ENCODE measurements around the gene RAB37. TPM values are rescaled to one million over a fixed set of nuclear protein-coding genes. Genes with fewer than 3 reads are reported as not detected.

RAB37 gene
- total and polyA plus RNA-seq, 3 experiments from 2014 or later, result 5.8 to 125 (median 6.0) TPM

DNA sequence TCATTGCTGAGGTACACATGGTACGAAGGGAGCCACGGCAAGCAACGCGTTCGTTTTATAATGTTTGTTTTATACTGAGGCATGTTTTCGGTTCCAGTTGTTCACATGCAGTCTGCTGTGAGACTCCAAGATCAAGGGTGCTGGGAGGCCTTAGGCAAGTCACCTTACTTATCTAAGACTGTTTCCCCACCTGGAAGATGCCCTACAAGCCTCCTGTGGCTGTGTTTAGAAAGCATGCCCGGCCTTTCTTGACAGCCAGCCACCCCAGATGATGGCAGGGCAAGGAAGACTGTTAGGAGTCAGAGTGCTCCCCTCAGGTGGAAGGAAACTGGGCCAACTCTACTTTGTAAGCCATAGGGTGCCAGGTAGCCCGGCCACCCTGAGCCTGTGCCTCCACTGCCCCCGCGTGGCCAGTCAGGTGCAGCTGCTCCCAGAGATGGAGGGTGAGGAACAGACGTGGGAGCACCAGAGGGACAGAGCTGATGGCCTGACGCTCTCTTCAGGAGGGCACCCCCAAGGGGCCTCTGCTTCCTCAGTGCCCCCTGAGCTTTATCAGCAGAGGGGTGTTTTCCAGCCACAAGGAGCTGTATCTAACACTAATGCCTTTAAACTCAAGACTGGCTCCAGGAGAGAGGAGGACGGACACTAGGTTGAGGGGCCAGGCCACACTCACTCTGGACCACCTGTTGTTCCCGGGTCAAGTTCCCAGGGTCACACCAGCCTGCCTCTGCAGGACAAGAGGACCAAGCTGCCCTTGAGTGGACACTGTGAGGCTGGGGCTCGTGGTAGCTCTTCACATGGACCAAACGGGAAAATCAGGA lies 33.7 kb downstream of the RAB37 start:
- no peaks in the 10 kb centered on the region for H3K27me3 ChIP-seq (ENCODE audit: insufficient read depth, low read length, poor library complexity, severe bottlenecking)
- ChIA-PET CTCF (interaction anchor here (0.7 to 13.7 kb wide), 13 partner anchors 9 to 114 kb away, joined by 3 to 214 read pairs (median 17); partner anchors contain the start of genes NHERF1 and RAB37), POLR2A (interaction anchor here (0.5 to 3.3 kb wide), 12 partner anchors 9 to 113 kb away, joined by 3 to 22 read pairs (median 4); partner anchors contain the start of gene RAB37)
- peak overlapping the region in 2 of 7 donors; percentile 36 to 83 for H3K4me3 Mint-ChIP-seq
- peaks cover 67% of the 10 kb centered on the region for H3K36me3 ChIP-seq (ENCODE audit: insufficient read depth, low read length)
- H3K36me3 Mint-ChIP-seq, result peaks cover 0 to 78% (median 13%) of the 10 kb centered on the region in 3 donors
- H3K9me3 Mint-ChIP-seq, result no peaks in the 10 kb centered on the region
- H3K27me3 Mint-ChIP-seq, result peaks cover 0 to 2% of the 10 kb centered on the region in 2 donors
- H3K27ac ChIP-seq (ENCODE audit: low read depth, low read length), result no peak overlapping the region
- peaks cover 27% of the 10 kb centered on the region for H3K4me1 ChIP-seq (ENCODE audit: insufficient read depth, low read length)
- H3K27ac Mint-ChIP-seq, result peak overlapping the region; percentile 65 to 99 (median 82)
- H3K4me3 ChIP-seq (ENCODE audit: low read length), result no peak overlapping the region
- H3K9me3 ChIP-seq (ENCODE audit: low read length), result no peaks in the 10 kb centered on the region
- DNase-seq, result peak; percentile 65 to 86 (median 73)
- H3K4me1 Mint-ChIP-seq, result peaks cover 38 to 61% (median 54%) of the 10 kb centered on the region in 3 donors

DNA sequence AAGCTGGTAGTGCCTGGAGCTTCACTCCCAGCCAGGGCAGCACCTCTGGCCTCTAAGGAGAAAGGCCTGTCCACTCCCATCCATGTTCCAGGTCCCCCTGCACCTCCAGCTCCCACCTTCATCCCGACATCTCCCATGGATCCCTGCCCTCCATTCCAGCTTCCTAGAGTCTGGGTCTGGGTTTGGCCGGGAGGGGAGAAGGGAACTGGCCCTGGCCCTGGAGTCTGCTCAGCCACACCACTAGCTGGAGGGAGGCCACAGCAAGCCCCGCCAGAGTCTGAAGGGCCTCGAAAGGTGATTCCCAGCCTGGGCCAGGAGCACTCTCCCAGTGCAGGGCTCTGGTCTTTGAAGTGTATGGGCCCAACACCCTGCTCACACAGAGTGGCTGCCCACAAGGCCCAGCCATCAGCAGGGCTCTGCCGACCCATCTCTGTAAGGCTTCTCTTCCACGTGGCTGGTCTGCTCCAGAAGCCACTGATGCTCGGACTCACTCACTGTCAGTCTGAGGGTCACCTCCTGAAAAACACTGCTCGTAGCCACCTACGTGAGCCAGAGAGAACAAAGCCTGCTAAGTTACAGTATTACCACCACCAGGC lies 34.4 kb downstream of the RAB37 start:
- Histone ChIP-seq H3K4me1 (ENCODE audit: insufficient read depth, low read length) (peaks cover 29% of the 10 kb centered on the region), H3K4me3 (ENCODE audit: low read length) (no peak overlapping the region), H3K27me3 (ENCODE audit: insufficient read depth, low read length, poor library complexity, severe bottlenecking) (no peaks in the 10 kb centered on the region), H3K27ac (ENCODE audit: low read depth, low read length) (no peak overlapping the region), H3K9me3 (ENCODE audit: low read length) (no peaks in the 10 kb centered on the region), H3K36me3 (ENCODE audit: insufficient read depth, low read length) (peaks cover 62% of the 10 kb centered on the region)
- peak overlapping the region in 7 of 8 donors; percentile 10 to 99 (median 80) for H3K27ac Mint-ChIP-seq
- DNase-seq, result no peak
- POLR2A ChIA-PET, result interaction anchor here (0.5 to 3.3 kb wide), 11 partner anchors 9 to 114 kb away, joined by 3 to 22 read pairs (median 4); partner anchors contain the start of gene RAB37
- peaks cover 0 to 78% (median 11%) of the 10 kb centered on the region in 3 donors for H3K36me3 Mint-ChIP-seq
- no peak overlapping the region for H3K4me3 Mint-ChIP-seq
- peaks cover 0 to 2% of the 10 kb centered on the region in 2 donors for H3K27me3 Mint-ChIP-seq
- H3K4me1 Mint-ChIP-seq, result peaks cover 43 to 63% (median 56%) of the 10 kb centered on the region in 3 donors
- H3K9me3 Mint-ChIP-seq, result no peaks in the 10 kb centered on the region
- CTCF ChIA-PET, result interaction anchor here (0.7 to 13.7 kb wide), 13 partner anchors 8 to 114 kb away, joined by 3 to 214 read pairs (median 17); partner anchors contain the start of genes NHERF1 and RAB37

DNA sequence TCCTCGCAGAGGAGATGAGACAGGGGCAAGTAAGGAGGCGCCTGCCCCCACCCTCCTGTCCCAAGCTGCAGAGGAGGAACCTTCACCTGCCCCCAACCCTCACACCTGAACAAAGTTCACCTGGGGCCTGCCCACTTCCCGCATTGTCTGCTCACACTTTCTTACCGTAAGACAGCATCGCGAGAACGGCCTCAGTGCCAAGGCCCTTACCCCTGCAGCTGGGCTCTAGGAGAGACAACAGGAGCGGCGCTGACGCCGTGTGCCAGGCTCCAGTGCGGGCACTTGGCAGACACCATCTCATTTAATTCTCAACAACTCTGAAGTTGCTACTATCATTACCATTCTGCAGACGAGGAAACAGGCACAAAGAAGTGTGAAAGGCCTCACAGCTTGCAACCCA lies 35.0 kb downstream of the RAB37 start:
- Mint-ChIP-seq H3K4me1 (peaks cover 45 to 66% (median 62%) of the 10 kb centered on the region in 3 donors), H3K9me3 (no peaks in the 10 kb centered on the region), H3K36me3 (peaks cover 0 to 74% (median 11%) of the 10 kb centered on the region in 3 donors), H3K27me3 (peaks cover 0 to 2% of the 10 kb centered on the region in 2 donors), H3K27ac (peak overlapping the region in 6 of 8 donors; percentile 10 to 95 (median 82)), H3K4me3 (no peak overlapping the region)
- DNase-seq, result no peak
- POLR2A ChIA-PET, result interaction anchor here (1.3 to 3.3 kb wide), 3 partner anchors 12 to 30 kb away, joined by 4 to 22 read pairs (median 6); no protein-coding TSS in a partner anchor
- H3K9me3 ChIP-seq (ENCODE audit: low read length), result no peaks in the 10 kb centered on the region
- CTCF ChIA-PET, result interaction anchor here (1.0 to 13.7 kb wide), 7 partner anchors 8 to 115 kb away, joined by 3 to 214 read pairs (median 30); partner anchors contain the start of genes NHERF1 and RAB37
- H3K27ac ChIP-seq (ENCODE audit: low read depth, low read length), result no peak overlapping the region
- H3K36me3 ChIP-seq (ENCODE audit: insufficient read depth, low read length), result peaks cover 59% of the 10 kb centered on the region
- H3K27me3 ChIP-seq (ENCODE audit: insufficient read depth, low read length, poor library complexity, severe bottlenecking), result no peaks in the 10 kb centered on the region
- H3K4me3 ChIP-seq (ENCODE audit: low read length), result no peak overlapping the region
- H3K4me1 ChIP-seq (ENCODE audit: insufficient read depth, low read length), result peaks cover 35% of the 10 kb centered on the region

DNA sequence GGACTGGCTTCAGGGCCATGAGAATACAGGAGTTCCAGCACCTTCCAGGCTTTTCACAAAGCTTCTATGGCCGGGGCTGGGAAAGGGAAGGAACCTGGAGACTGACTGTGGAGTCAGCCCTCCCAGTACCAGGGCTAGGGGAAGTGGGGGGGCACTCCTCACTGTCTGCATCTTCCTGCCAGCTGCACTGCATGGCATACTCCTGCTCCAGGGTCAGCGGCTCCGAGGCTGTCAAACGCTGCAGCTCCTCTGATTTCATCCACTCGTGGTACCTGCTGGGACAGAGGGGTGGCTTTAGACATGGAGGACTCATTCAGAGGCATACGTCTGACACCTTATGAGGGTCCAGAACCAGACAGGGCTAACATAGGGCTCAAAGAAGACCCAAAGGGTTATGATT lies 36.4 kb downstream of the RAB37 start:
- CTCF ChIA-PET, result interaction anchor here (0.9 to 13.7 kb wide), 5 partner anchors 17 to 116 kb away, joined by 3 to 214 read pairs (median 52); partner anchors contain the start of gene NHERF1
- POLR2A ChIA-PET, result no interaction called here
- Histone ChIP-seq H3K27me3 (ENCODE audit: insufficient read depth, low read length, poor library complexity, severe bottlenecking) (no peaks in the 10 kb centered on the region), H3K36me3 (ENCODE audit: insufficient read depth, low read length) (peaks cover 45% of the 10 kb centered on the region), H3K9me3 (ENCODE audit: low read length) (no peaks in the 10 kb centered on the region), H3K4me1 (ENCODE audit: insufficient read depth, low read length) (peaks cover 48% of the 10 kb centered on the region), H3K27ac (ENCODE audit: low read depth, low read length) (no peak overlapping the region), H3K4me3 (ENCODE audit: low read length) (no peak overlapping the region)
- H3K9me3 Mint-ChIP-seq, result no peaks in the 10 kb centered on the region
- H3K27me3 Mint-ChIP-seq, result peaks cover 0 to 2% of the 10 kb centered on the region in 2 donors
- peaks cover 53 to 76% (median 70%) of the 10 kb centered on the region in 3 donors for H3K4me1 Mint-ChIP-seq
- peak overlapping the region in 6 of 8 donors; percentile 24 to 85 (median 72) for H3K27ac Mint-ChIP-seq
- peak overlapping the region in 4 of 7 donors; percentile 15 to 91 (median 70) for H3K4me3 Mint-ChIP-seq
- peaks cover 0 to 63% (median 11%) of the 10 kb centered on the region in 3 donors for H3K36me3 Mint-ChIP-seq
- no peak for DNase-seq

- Histone ChIP-seq H3K4me1 (ENCODE audit: insufficient read depth, low read length) (peaks cover 52% of the 10 kb centered on the region), H3K36me3 (ENCODE audit: insufficient read depth, low read length) (peaks cover 41% of the 10 kb centered on the region), H3K27ac (ENCODE audit: low read depth, low read length) (no peak overlapping the region), H3K4me3 (ENCODE audit: low read length) (no peak overlapping the region), H3K9me3 (ENCODE audit: low read length) (no peaks in the 10 kb centered on the region), H3K27me3 (ENCODE audit: insufficient read depth, low read length, poor library complexity, severe bottlenecking) (no peaks in the 10 kb centered on the region)
- Mint-ChIP-seq H3K27ac (peak overlapping the region; percentile 26 to 85 (median 66)), H3K36me3 (peaks cover 0 to 60% (median 7%) of the 10 kb centered on the region in 3 donors), H3K9me3 (no peaks in the 10 kb centered on the region), H3K4me3 (peak overlapping the region; percentile 5 to 91 (median 70)), H3K27me3 (peaks cover 0 to 2% of the 10 kb centered on the region in 2 donors), H3K4me1 (peaks cover 50 to 76% (median 69%) of the 10 kb centered on the region in 3 donors)
- ChIA-PET POLR2A (interaction anchor here (0.6 to 1.1 kb wide), 3 partner anchors 17 to 97 kb away, joined by 3 to 6 read pairs (median 3); no protein-coding TSS in a partner anchor), CTCF (interaction anchor here (0.9 to 13.7 kb wide), 6 partner anchors 17 to 116 kb away, joined by 4 to 214 read pairs (median 30); partner anchors contain the start of gene NHERF1)
- no peak for DNase-seq
Observed at GRCh38 chr17:74773871-74774286, 36.8 kb downstream of the RAB37 start.

DNA sequence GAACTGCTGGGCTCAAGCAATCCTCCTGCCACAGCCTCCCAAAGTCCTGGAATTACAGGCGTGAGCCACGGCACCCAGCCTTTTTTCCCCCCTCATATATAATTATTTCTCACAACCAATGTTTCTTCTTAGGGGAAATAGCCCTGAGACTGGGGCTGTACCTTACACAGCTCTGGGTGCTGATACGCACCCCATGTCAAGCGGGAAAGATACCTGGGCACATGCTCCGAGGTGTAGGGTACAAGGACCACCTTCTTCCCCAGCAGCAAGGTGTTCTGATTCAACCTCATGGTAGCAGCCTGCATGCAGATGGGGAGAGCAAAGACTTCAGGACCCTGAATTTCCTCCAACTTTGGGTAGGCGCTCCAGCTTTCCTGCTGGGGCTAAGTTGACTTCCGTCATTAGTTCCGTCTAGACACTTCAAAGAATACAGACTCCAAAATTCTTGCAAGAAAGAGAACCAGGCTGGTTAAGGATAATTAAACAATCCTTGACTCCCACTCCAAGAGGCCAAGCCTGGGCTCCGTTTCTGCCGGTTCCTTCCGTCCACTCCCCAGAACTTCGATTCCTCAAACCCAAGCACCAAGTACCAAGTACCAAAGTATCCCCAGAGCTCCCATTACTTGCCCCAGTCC lies 38.5 kb downstream of the RAB37 start:
- peak overlapping the region; percentile 93 to 98 (median 98) for H3K27ac Mint-ChIP-seq
- H3K9me3 Mint-ChIP-seq, result no peaks in the 10 kb centered on the region
- peaks cover 0 to 2% of the 10 kb centered on the region in 2 donors for H3K27me3 Mint-ChIP-seq
- H3K27ac ChIP-seq (ENCODE audit: low read depth, low read length), result peak overlapping the region; percentile 73
- peaks cover 0 to 47% (median 9%) of the 10 kb centered on the region in 3 donors for H3K36me3 Mint-ChIP-seq
- peak overlapping the region; percentile 97 to 99 (median 98) for H3K4me3 Mint-ChIP-seq
- ChIA-PET CTCF (interaction anchor here (1.1 to 13.7 kb wide), 7 partner anchors 15 to 118 kb away, joined by 5 to 214 read pairs (median 7); partner anchors contain the start of genes NHERF1 and RAB37), POLR2A (interaction anchor here (1.5 to 2.1 kb wide), 3 partner anchors 26 to 39 kb away, joined by 5 to 11 read pairs (median 6); partner anchors contain the start of gene RAB37)
- peak overlapping the region; percentile 91 for H3K4me3 ChIP-seq (ENCODE audit: low read length)
- no peaks in the 10 kb centered on the region for H3K9me3 ChIP-seq (ENCODE audit: low read length)
- H3K36me3 ChIP-seq (ENCODE audit: insufficient read depth, low read length), result peaks cover 26% of the 10 kb centered on the region
- DNase-seq, result no peak
- peaks cover 58 to 79% (median 78%) of the 10 kb centered on the region in 3 donors for H3K4me1 Mint-ChIP-seq
- no peaks in the 10 kb centered on the region for H3K27me3 ChIP-seq (ENCODE audit: insufficient read depth, low read length, poor library complexity, severe bottlenecking)
- peaks cover 58% of the 10 kb centered on the region for H3K4me1 ChIP-seq (ENCODE audit: insufficient read depth, low read length)
